Upper lobe of left lung (tissue), 4 donors: ENCODE data around the gene ACACA.

Experiments used
- CTCF ChIP-seq, 6 experiments: fragments of 450-650 bp in 4 of 6; fragments of 200-600 bp in 2 of 6; sonication (generic) in 2 of 6; IDR thresholded peaks; one replicate each; pipeline ENCODE4 v1.5.1; 2016 to 2019; ENCODE audit warnings: antibody characterized with exemption in 6 of 6
- EP300 ChIP-seq, 4 donors: sonication (generic); formaldehyde crosslinking; IDR thresholded peaks; one replicate each; pipeline ENCODE4 v1.5.1; 2017; ENCODE audit warnings: antibody characterized with exemption in 4 of 4, control low read depth in 2 of 4
- POLR2A ChIP-seq, 4 donors: fragments of 450-650 bp; IDR thresholded peaks; one replicate each; pipeline ENCODE4 v1.5.1; 2016 to 2017; ENCODE audit warnings: antibody characterized with exemption in 4 of 4, mild to moderate bottlenecking in 2 of 4
- POLR2AphosphoS5 ChIP-seq, 2 donors: sonication (generic); formaldehyde crosslinking; IDR thresholded peaks; one replicate each; pipeline ENCODE4 v1.5.1; 2017; ENCODE audit warnings: antibody characterized with exemption in 2 of 2

DNA sequence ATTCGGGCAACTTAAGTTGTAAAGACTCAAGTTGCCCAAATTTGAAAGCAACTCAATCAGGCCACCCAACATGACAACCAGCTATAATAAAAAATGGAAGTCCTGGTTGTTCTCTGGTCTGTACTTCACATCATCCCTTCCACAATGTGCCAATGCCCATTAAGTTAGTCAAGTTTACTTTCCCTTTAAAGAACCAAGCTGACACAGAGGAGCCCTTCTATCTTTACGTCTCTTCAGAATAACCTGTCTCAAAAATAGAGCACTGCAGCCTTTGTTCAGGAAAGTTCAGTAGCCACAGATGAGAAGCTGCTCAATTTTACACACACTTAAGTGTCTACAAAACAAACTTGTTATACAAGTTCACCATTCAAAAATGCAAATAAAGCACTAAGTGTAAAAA is 106.0 kb downstream of the ACACA start:
- no peak for TF ChIP-seq POLR2AphosphoS5 (IDR thresholded peaks at IDR 0.05)
- TF ChIP-seq EP300 (IDR thresholded peaks at IDR 0.05): no peak
- TF ChIP-seq CTCF (IDR thresholded peaks at IDR 0.05): no peak
- TF ChIP-seq POLR2A (IDR thresholded peaks at IDR 0.05): no peak
